Measurements from ENCODE around the gene ASXL2.

Gene ASXL2

GRCh38 chr2:25821225-25822056 is 56.8 kb downstream of the ASXL2 start:
- peaks cover 2% of the 10 kb centered on the region; the same call in 1 of the 2 replicates for H3K36me3 ChIP-seq (ENCODE audit: insufficient read depth, low read length)
- H3F3A ChIP-seq (ENCODE audit: low read depth): no peaks in the 10 kb centered on the region
- H3K9me2 ChIP-seq (replicated peaks; ENCODE audit: low read depth, low read length): no peaks in the 10 kb centered on the region
- H3K4me1 ChIP-seq (ENCODE audit: insufficient read depth, low read length, poor library complexity, severe bottlenecking): no peaks in the 10 kb centered on the region
- no peak overlapping the region for H3K4me2 ChIP-seq (ENCODE audit: low read depth, low read length, poor library complexity, severe bottlenecking)
- H3K9ac ChIP-seq (ENCODE audit: low read depth, low read length, poor library complexity, severe bottlenecking): no peak overlapping the region
- no peaks in the 10 kb centered on the region for H3K9me3 ChIP-seq (ENCODE audit: insufficient read depth, low read depth, low read length)
- TF ChIP-seq CTCF (conservative IDR thresholded peaks at IDR 0.05; ENCODE audit: low read length) (no peak), EZH2phosphoT487 (IDR thresholded peaks at IDR 0.05; ENCODE audit: borderline replicate concordance) (no peak)
- H4K20me1 ChIP-seq (ENCODE audit: insufficient read depth, low read length, poor library complexity, severe bottlenecking): no peaks in the 10 kb centered on the region
- H3K4me3 ChIP-seq (ENCODE audit: low read length, poor library complexity, severe bottlenecking): no peak overlapping the region
- peaks cover 43% of the 10 kb centered on the region; the same call in 1 of the 2 replicates for H3K79me2 ChIP-seq (ENCODE audit: insufficient read depth, low read length)
- no peaks in the 10 kb centered on the region for H3K27me3 ChIP-seq (ENCODE audit: insufficient read depth, low read length, poor library complexity, severe bottlenecking)
- H2AFZ ChIP-seq (ENCODE audit: low read length): no peak overlapping the region

- Histone ChIP-seq H2AFZ (ENCODE audit: low read length) (no peak overlapping the region), H3K4me3 (ENCODE audit: low read length, poor library complexity, severe bottlenecking) (no peak overlapping the region), H3K9me3 (ENCODE audit: insufficient read depth, low read depth, low read length) (no peaks in the 10 kb centered on the region), H3K4me2 (ENCODE audit: low read depth, low read length, poor library complexity, severe bottlenecking) (no peak overlapping the region), H3F3A (ENCODE audit: low read depth) (no peaks in the 10 kb centered on the region), H3K27me3 (ENCODE audit: insufficient read depth, low read length, poor library complexity, severe bottlenecking) (no peaks in the 10 kb centered on the region), H3K36me3 (ENCODE audit: insufficient read depth, low read length) (peaks cover 2% of the 10 kb centered on the region; the same call in 1 of the 2 replicates), H3K9me2 (replicated peaks; ENCODE audit: low read depth, low read length) (no peaks in the 10 kb centered on the region), H3K79me2 (ENCODE audit: insufficient read depth, low read length) (peaks cover 36% of the 10 kb centered on the region; the same call in 1 of the 2 replicates), H4K20me1 (ENCODE audit: insufficient read depth, low read length, poor library complexity, severe bottlenecking) (no peaks in the 10 kb centered on the region), H3K9ac (ENCODE audit: low read depth, low read length, poor library complexity, severe bottlenecking) (no peak overlapping the region), H3K4me1 (ENCODE audit: insufficient read depth, low read length, poor library complexity, severe bottlenecking) (no peaks in the 10 kb centered on the region)
- TF ChIP-seq EZH2phosphoT487 (IDR thresholded peaks at IDR 0.05; ENCODE audit: borderline replicate concordance): no peak
- no peak for TF ChIP-seq CTCF (conservative IDR thresholded peaks at IDR 0.05; ENCODE audit: low read length)
These were observed 58.7 kb downstream of the ASXL2 start for GRCh38 chr2:25819597-25820039.

GRCh38 chr2:25817630-25818029 is 60.7 kb downstream of the ASXL2 start:
- Histone ChIP-seq H2AFZ (ENCODE audit: low read length) (no peak overlapping the region), H3K9me2 (replicated peaks; ENCODE audit: low read depth, low read length) (no peaks in the 10 kb centered on the region), H3F3A (ENCODE audit: low read depth) (no peaks in the 10 kb centered on the region), H3K4me1 (ENCODE audit: insufficient read depth, low read length, poor library complexity, severe bottlenecking) (no peaks in the 10 kb centered on the region), H3K27me3 (ENCODE audit: insufficient read depth, low read length, poor library complexity, severe bottlenecking) (no peaks in the 10 kb centered on the region), H3K9me3 (ENCODE audit: insufficient read depth, low read depth, low read length) (no peaks in the 10 kb centered on the region), H4K20me1 (ENCODE audit: insufficient read depth, low read length, poor library complexity, severe bottlenecking) (no peaks in the 10 kb centered on the region), H3K79me2 (ENCODE audit: insufficient read depth, low read length) (peaks cover 53% of the 10 kb centered on the region), H3K4me2 (ENCODE audit: low read depth, low read length, poor library complexity, severe bottlenecking) (no peak overlapping the region), H3K4me3 (ENCODE audit: low read length, poor library complexity, severe bottlenecking) (no peak overlapping the region), H3K36me3 (ENCODE audit: insufficient read depth, low read length) (peaks cover 2% of the 10 kb centered on the region; the same call in 1 of the 2 replicates), H3K9ac (ENCODE audit: low read depth, low read length, poor library complexity, severe bottlenecking) (no peak overlapping the region)
- TF ChIP-seq CTCF (conservative IDR thresholded peaks at IDR 0.05; ENCODE audit: low read length) (no peak), EZH2phosphoT487 (IDR thresholded peaks at IDR 0.05; ENCODE audit: borderline replicate concordance) (no peak)
